ENCODE measurements around the gene CPB2. TPM values are rescaled to one million over a fixed set of nuclear protein-coding genes. Genes with fewer than 3 reads are reported as not detected.

Gene CPB2
- total and polyA plus RNA-seq, 2 of the 8 experiments (the other 6 are each of a cell fraction or from before 2014, with no cell fraction given), result not detected

GRCh38 chr13:46016216-46016615, 88.6 kb downstream of the CPB2 start:
- Histone ChIP-seq H3K36me3 (ENCODE audit: control insufficient read depth in 2 of 4, insufficient read depth in 4 of 4, low read length in 3 of 4) (peaks cover 0 to 32% (median 10%) of the 10 kb centered on the region in 4 experiments; a peak in 5 of 8 replicates), H3K79me2 (ENCODE audit: control insufficient read depth in 1 of 2, insufficient read depth in 2 of 2, low read length in 2 of 2) (no peaks in the 10 kb centered on the region), H2BK5ac (ENCODE audit: low read depth, low read length) (no peak overlapping the region), H3K14ac (ENCODE audit: insufficient read length) (no peak overlapping the region), H2BK120ac (replicated peaks; ENCODE audit: low read depth, low read length) (no peak overlapping the region), H3K4me2 (ENCODE audit: insufficient read depth in 1 of 2, low read depth in 2 of 2, low read length in 2 of 2) (no peak overlapping the region), H3K27me3 (replicated peaks in 1 of 4; ENCODE audit: control insufficient read depth in 3 of 4, extremely low read depth in 1 of 4, insufficient read depth in 3 of 4, low read length in 3 of 4) (no peaks in the 10 kb centered on the region), H4K20me1 (replicated peaks in 1 of 2; ENCODE audit: control insufficient read depth in 1 of 2, insufficient read depth in 2 of 2, low read length in 2 of 2) (peaks cover 0 to 2% of the 10 kb centered on the region in 2 experiments), H3K4me1 (replicated peaks in 1 of 4; ENCODE audit: control insufficient read depth in 3 of 4, insufficient read depth in 4 of 4, low read length in 3 of 4) (no peaks in the 10 kb centered on the region), H3K79me1 (ENCODE audit: low read depth, low read length) (no peaks in the 10 kb centered on the region), H4K8ac (ENCODE audit: extremely low read depth, insufficient read depth, low read length) (no peak overlapping the region), H4K91ac (replicated peaks; ENCODE audit: insufficient read length, low read length) (no peak overlapping the region), H2AFZ (ENCODE audit: low read length) (no peak overlapping the region), H3K4me3 (ENCODE audit: extremely low read depth in 1 of 4, insufficient read depth in 2 of 4, low read depth in 3 of 4, low read length in 4 of 4) (no peak overlapping the region), H3K56ac (replicated peaks; ENCODE audit: insufficient read length, low read depth, low read length) (no peak overlapping the region), H3K9ac (replicated peaks in 1 of 4; ENCODE audit: extremely low read depth in 1 of 4, low read depth in 3 of 4, low read length in 3 of 4) (no peak overlapping the region), H2AK5ac (ENCODE audit: low read depth, low read length) (no peak overlapping the region), H3K4ac (replicated peaks; ENCODE audit: insufficient read length, low read depth, low read length) (no peak overlapping the region), H4K5ac (ENCODE audit: insufficient read length, low read depth, low read length) (no peak overlapping the region), H2BK12ac (ENCODE audit: low read depth, low read length) (no peak overlapping the region), H3K23me2 (ENCODE audit: low read depth, low read length) (no peaks in the 10 kb centered on the region), H3K18ac (ENCODE audit: extremely low read depth, low read length) (no peak overlapping the region), H3K27ac (ENCODE audit: low read depth, low read length) (no peak overlapping the region), H2BK15ac (ENCODE audit: low read length) (no peak overlapping the region), H3K23ac (ENCODE audit: insufficient read length) (no peak overlapping the region), H2BK20ac (ENCODE audit: low read length) (no peak overlapping the region), H3K9me3 (ENCODE audit: insufficient read depth in 2 of 2, low read depth in 1 of 2, low read length in 1 of 2) (no peaks in the 10 kb centered on the region)
- ChIA-PET POLR2A (ENCODE audit: partially characterized antibody) (no interaction called here), CTCF (ENCODE audit: partially characterized antibody) (interaction anchor here (1.1 kb wide), 1 partner anchor 110 kb away, joined by 3 read pairs; no protein-coding TSS in a partner anchor)
- no peak for FAIRE-seq
- TF ChIP-seq NANOG (IDR thresholded peaks at IDR 0.05; ENCODE audit: insufficient read depth, low read depth, low read length, poor library complexity, severe bottlenecking) (no peak), PHF8 (conservative IDR thresholded peaks at IDR 0.05; ENCODE audit: low read depth, low read length) (no peak)
- no peak for DNase-seq (ENCODE audit: low read depth in 1 of 2, low spot score in 2 of 2)

All from H1 (cell line).